BE2C (cell line): Measurements from ENCODE around the gene PTPN18. TPM values are rescaled to one million over a fixed set of nuclear protein-coding genes. Genes with fewer than 3 reads are reported as not detected.

Source experiments
- DNase-seq: peaks from one replicate; pipeline ENCODE4 v3.0.0-alpha.2; 2020
- H3K27me3 ChIP-seq: fragments of 250-450 bp; sonication (Bioruptor Pico); 2 replicates; pipeline ENCODE4 v1.5.1; 2020; ENCODE audit warnings: mild to moderate bottlenecking
- H3K36me3 ChIP-seq: fragments of 250-450 bp; sonication (Bioruptor Pico); 2 replicates; pipeline ENCODE4 v1.5.1; 2020; ENCODE audit warnings: mild to moderate bottlenecking
- H3K4me1 ChIP-seq: fragments of 250-450 bp; sonication (Bioruptor Pico); 2 replicates; pipeline ENCODE4 v1.5.1; 2020
- H3K4me3 ChIP-seq: 2 replicates; pipeline ENCODE4 v1.5.1; 2011; ENCODE audit warnings: low read depth, low read length
- H3K9me3 ChIP-seq: fragments of 250-450 bp; sonication (Bioruptor Pico); 2 replicates; pipeline ENCODE4 v1.5.1; 2020
- CTCF ChIP-seq: IDR thresholded peaks from 2 replicates; pipeline ENCODE4 v1.5.1; 2012; ENCODE audit warnings: mild to moderate bottlenecking, low read depth, low read length
- polyA plus RNA-seq: library from polyadenylated mRNA; unstranded; fragments of >200 nt; gene quantifications from one replicate; pipeline ENCODE4 v1.2.1, GENCODE V29; 2012; ENCODE audit warnings: low read depth, missing spikeins; ENCODE audit not compliant: insufficient read length, insufficient read depth

PTPN18 gene, protein sequence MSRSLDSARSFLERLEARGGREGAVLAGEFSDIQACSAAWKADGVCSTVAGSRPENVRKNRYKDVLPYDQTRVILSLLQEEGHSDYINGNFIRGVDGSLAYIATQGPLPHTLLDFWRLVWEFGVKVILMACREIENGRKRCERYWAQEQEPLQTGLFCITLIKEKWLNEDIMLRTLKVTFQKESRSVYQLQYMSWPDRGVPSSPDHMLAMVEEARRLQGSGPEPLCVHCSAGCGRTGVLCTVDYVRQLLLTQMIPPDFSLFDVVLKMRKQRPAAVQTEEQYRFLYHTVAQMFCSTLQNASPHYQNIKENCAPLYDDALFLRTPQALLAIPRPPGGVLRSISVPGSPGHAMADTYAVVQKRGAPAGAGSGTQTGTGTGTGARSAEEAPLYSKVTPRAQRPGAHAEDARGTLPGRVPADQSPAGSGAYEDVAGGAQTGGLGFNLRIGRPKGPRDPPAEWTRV
- polyA plus RNA-seq: 6.9 TPM

- H3K36me3 ChIP-seq: no peaks in the 10 kb centered on the region
- peak; percentile 78 for DNase-seq
- H3K4me1 ChIP-seq: no peaks in the 10 kb centered on the region
- no peaks in the 10 kb centered on the region for H3K27me3 ChIP-seq
- peak within 1 kb of the TSS; percentile 59 for H3K4me3 ChIP-seq
- peak; percentile 27; the same call in 1 of the 2 replicates for TF ChIP-seq CTCF
- H3K9me3 ChIP-seq: no peaks in the 10 kb centered on the region
Observed at GRCh38 chr2:130355578-130356431, at the start of gene PTPN18. TSS of gene PTPN18 (plus strand) at chr2:130356056. CDS start at chr2:130356108, 52 bp downstream.

GRCh38 chr2:130307850-130308249 is 48.0 kb upstream of the PTPN18 start:
- no peak for TF ChIP-seq CTCF
- Histone ChIP-seq H3K9me3 (no peaks in the 10 kb centered on the region), H3K4me1 (no peaks in the 10 kb centered on the region)

DNA sequence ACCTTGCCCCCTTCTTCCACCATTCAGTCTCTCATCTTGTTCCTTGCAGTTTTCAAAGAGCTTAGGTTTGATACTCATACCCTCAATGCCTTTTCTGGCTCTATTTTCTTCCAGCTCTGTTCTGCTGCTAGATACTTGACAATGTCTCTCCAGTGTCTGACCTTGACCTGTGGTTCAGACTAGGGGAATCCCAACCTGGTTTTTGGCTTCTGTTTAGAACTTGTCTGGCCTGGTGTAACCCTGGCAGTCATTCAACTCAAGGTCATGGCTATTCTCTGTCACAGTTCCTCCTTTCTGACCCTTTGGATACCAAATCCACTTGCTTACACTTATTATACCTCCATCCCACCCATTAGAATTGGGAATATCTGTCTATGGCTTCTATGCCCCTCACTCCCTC is 45.0 kb upstream of the PTPN18 start:
- H3K36me3 ChIP-seq: no peaks in the 10 kb centered on the region
- H3K9me3 ChIP-seq: no peaks in the 10 kb centered on the region
- H3K27me3 ChIP-seq: no peaks in the 10 kb centered on the region
- no peak for DNase-seq
- no peak overlapping the region for H3K4me3 ChIP-seq
- no peaks in the 10 kb centered on the region for H3K4me1 ChIP-seq
- no peak for TF ChIP-seq CTCF

More at GRCh38 chr2:130307850-130308249, 48.0 kb upstream of the PTPN18 start:
- H3K4me3 ChIP-seq: no peak overlapping the region
- DNase-seq: no peak
- H3K27me3 ChIP-seq: no peaks in the 10 kb centered on the region
- H3K36me3 ChIP-seq: no peaks in the 10 kb centered on the region

DNA sequence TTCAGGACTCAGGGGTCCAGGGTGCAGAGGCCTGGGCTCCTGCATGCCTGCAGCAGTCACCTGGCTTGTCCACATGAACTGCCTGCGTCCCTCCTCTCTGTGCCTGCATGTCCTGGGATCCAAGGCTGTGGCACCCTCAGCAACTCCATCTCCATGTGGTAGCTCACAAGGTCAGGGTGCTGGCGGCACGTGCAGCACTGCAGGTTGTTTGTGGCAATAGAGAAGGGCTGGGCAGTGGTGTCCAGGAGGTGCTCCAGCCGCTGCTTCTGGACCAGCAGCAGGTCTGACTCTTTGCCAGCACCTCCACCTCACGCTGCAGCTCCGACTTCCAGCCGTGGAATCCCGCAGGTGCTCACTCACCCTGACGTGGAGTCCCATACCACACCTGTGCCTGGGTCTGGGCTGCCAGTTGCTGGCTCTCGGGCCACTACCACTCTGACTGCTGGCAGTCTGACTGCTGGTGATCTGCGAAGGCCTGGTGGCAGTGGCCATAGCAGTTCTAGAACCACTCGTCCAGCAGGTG is 42.0 kb upstream of the PTPN18 start:
- Histone ChIP-seq H3K36me3 (no peaks in the 10 kb centered on the region), H3K9me3 (no peaks in the 10 kb centered on the region), H3K4me3 (no peak overlapping the region), H3K4me1 (no peaks in the 10 kb centered on the region), H3K27me3 (no peaks in the 10 kb centered on the region)
- DNase-seq: no peak
- no peak for TF ChIP-seq CTCF

GRCh38 chr2:130314377-130314776 is 41.5 kb upstream of the PTPN18 start:
- H3K4me3 ChIP-seq: no peak overlapping the region
- no peaks in the 10 kb centered on the region for H3K4me1 ChIP-seq
- no peak for DNase-seq
- no peaks in the 10 kb centered on the region for H3K27me3 ChIP-seq
- no peaks in the 10 kb centered on the region for H3K9me3 ChIP-seq
- no peak for TF ChIP-seq CTCF
- H3K36me3 ChIP-seq: no peaks in the 10 kb centered on the region
